ENCODE data around the gene PRDM5.

GRCh38 chr4:120685756-120686278 is 236.7 kb downstream of the PRDM5 start:
- TF ChIP-seq CTCF (IDR thresholded peaks at IDR 0.05) = no peak
- TF ChIP-seq POLR2A (IDR thresholded peaks at IDR 0.05) = no peak

Data from body of pancreas (tissue), 4 donors.